BE2C (cell line): ENCODE measurements around the gene RAB39A.
"Not testable (repeated sequence)": the region's sequence is repeated elsewhere in the genome, so short reads cannot be mapped to it uniquely, and the experiment has no call there.

ENCODE experiments used
- DNase-seq: peaks from one replicate; pipeline ENCODE4 v3.0.0-alpha.2; 2020
- H3K27me3 ChIP-seq: fragments of 250-450 bp; sonication (Bioruptor Pico); 2 replicates; pipeline ENCODE4 v1.5.1; 2020; ENCODE audit warnings: mild to moderate bottlenecking
- H3K36me3 ChIP-seq: fragments of 250-450 bp; sonication (Bioruptor Pico); 2 replicates; pipeline ENCODE4 v1.5.1; 2020; ENCODE audit warnings: mild to moderate bottlenecking
- H3K4me1 ChIP-seq: fragments of 250-450 bp; sonication (Bioruptor Pico); 2 replicates; pipeline ENCODE4 v1.5.1; 2020
- H3K4me3 ChIP-seq: 2 replicates; pipeline ENCODE4 v1.5.1; 2011; ENCODE audit warnings: low read depth, low read length
- H3K9me3 ChIP-seq: fragments of 250-450 bp; sonication (Bioruptor Pico); 2 replicates; pipeline ENCODE4 v1.5.1; 2020
- TF ChIP-seq, protein P1 (sequence below): IDR thresholded peaks from 2 replicates; pipeline ENCODE4 v1.5.1; 2012; ENCODE audit warnings: mild to moderate bottlenecking, low read depth, low read length

The RAB39A gene

DNA sequence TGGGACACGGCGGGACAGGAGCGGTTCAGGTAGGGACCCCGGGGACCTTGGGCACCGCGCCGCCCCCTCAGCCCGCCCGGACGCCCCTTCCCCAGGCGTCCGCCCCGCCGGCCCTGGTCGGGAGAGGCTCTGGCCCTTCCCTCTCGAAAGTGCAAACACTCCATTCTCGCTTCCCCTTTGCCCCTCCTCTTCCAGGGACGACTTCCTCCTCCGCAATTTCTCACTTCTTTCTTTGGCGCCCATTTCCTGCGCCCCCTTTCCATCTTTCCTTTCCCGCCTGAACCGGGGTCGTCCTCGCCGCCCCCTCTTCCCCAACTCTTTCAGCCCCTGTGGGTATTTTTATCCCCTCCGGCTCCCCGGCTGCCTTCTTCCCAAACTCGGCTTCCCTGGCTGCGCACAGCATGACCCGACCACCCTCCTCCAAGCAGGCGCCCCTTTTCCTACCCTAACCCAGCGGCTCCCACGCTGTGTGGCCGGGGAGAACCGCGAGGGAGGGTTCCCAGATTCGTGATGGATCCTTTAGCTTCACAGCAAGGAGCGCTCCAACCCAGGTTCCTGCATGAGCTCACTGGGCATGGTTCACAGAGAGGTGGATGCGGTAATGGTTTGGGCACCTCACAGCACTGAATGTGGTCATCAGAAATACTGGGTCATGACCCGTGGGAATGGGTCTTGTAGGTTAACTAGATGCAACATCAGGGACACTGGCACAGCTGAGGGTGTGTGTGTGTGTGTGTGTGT, 689 bp downstream of the RAB39A start:
- no peaks in the 10 kb centered on the region; the same call in 1 of the 2 replicates for H3K4me1 ChIP-seq
- DNase-seq: peak; percentile 64

DNA sequence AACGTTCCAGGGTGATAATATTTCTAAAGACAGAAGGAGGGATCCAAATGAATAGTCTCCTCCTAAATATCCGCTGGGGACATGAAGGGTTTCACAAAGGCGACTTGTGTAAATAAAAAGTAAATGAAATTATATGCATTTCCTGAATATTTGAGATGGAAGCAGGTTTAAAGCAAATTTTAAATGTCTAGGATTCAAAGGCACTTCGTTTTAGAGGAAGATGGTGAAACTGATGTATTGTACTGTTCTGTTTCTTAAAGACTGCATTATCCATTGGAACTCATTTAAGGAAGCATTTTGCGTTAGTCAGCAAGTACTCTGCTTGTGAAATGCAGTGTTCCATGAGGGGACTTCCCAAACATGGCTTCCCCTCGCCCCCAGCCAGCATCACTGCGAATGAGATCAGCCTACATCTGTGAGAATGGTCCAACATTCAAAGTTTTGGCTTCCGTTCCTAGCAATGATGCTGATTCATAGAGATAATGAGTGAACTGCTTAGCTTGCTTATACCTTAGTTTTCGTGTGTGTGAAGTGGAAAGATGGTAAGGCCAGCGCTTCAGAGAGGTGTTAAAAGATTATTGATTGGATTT, 1.5 kb downstream of the RAB39A start:
- Histone ChIP-seq H3K4me1 (no peaks in the 10 kb centered on the region; the same call in 1 of the 2 replicates), H3K4me3 (peak overlapping the region; percentile 99), H3K9me3 (no peaks in the 10 kb centered on the region), H3K27me3 (no peaks in the 10 kb centered on the region), H3K36me3 (no peaks in the 10 kb centered on the region; the same call in none of the 2 replicates)
- TF ChIP-seq, protein P1, sequence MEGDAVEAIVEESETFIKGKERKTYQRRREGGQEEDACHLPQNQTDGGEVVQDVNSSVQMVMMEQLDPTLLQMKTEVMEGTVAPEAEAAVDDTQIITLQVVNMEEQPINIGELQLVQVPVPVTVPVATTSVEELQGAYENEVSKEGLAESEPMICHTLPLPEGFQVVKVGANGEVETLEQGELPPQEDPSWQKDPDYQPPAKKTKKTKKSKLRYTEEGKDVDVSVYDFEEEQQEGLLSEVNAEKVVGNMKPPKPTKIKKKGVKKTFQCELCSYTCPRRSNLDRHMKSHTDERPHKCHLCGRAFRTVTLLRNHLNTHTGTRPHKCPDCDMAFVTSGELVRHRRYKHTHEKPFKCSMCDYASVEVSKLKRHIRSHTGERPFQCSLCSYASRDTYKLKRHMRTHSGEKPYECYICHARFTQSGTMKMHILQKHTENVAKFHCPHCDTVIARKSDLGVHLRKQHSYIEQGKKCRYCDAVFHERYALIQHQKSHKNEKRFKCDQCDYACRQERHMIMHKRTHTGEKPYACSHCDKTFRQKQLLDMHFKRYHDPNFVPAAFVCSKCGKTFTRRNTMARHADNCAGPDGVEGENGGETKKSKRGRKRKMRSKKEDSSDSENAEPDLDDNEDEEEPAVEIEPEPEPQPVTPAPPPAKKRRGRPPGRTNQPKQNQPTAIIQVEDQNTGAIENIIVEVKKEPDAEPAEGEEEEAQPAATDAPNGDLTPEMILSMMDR: no peak
- DNase-seq: peak; percentile 44

More for the DNA sequence above, 689 bp downstream of the RAB39A start:
- Histone ChIP-seq H3K36me3 (no peaks in the 10 kb centered on the region; the same call in 1 of the 2 replicates), H3K27me3 (no peaks in the 10 kb centered on the region), H3K4me3 (peak overlapping the region; percentile 99), H3K9me3 (no peaks in the 10 kb centered on the region)
- TF ChIP-seq, protein P1: no peak

DNA sequence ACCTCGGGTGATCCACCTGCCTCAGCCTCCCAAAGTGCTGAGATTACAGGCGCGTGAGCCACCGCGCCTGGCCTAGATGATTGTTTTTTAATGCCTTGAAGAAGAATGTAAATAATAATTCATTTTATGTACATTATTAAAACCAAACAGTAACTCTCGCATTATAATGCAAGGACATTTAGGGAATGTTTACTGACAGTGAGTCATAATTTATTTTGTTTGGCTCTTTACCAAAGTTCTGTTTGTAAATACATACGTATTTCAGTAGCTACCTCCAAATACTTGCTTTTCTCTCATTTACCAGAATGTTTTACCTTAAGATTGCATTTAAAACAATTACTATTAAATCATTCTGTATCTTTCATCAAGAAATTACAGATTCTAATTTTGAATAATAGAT, 3.0 kb downstream of the RAB39A start:
- H3K9me3 ChIP-seq: no peaks in the 10 kb centered on the region
- H3K27me3 ChIP-seq: no peaks in the 10 kb centered on the region
- H3K36me3 ChIP-seq: peaks cover 5% of the 10 kb centered on the region
- no peak overlapping the region for H3K4me3 ChIP-seq
- TF ChIP-seq, protein P1: no peak
- DNase-seq: no peak
- peaks cover 3% of the 10 kb centered on the region for H3K4me1 ChIP-seq

DNA sequence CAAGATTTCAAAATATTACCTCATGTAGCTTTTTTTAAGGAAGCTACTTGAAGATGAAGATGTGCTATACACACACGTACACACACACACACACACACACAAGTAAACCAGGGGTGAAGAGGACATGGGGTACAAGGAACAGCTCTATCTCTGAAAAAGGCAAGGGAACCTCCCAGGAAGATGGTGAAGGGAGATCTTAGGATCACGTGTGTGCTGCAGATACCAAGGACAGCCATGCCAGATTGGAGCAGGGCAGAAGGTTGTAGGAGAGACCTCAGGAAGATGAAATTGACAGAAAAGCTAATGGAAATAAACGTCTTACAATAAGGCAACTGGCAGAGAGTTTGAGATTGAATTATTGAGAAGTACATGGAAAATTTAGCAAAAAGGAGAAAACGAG, 19.7 kb downstream of the RAB39A start:
- no peak overlapping the region for H3K4me3 ChIP-seq

DNA sequence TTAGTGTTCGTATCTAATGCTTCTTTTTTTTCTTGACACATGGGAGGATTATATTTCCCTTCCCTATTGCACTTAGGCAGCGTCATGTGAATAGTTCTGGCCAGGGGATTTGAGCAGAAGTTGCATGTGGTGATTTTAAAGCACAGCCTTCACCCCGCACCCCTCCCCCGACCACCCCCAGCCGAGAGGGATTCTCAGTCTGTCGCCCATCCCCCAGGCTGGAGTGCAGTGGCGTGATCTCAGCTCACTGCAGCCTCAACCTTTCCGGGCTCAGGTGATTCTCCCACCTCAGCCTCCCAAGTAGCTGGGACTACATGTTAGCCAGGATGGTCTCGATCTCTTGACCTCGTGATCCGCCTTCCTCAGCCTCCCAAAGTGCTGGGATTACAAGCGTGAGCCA, 20.1 kb downstream of the RAB39A start:
- not testable (repeated sequence) for DNase-seq, H3K9me3 ChIP-seq, H3K4me3 ChIP-seq, H3K27me3 ChIP-seq, H3K4me1 ChIP-seq
- peaks cover 22% of the 10 kb centered on the region for H3K36me3 ChIP-seq

More for the DNA sequence above, 19.7 kb downstream of the RAB39A start:
- Histone ChIP-seq H3K36me3 (peaks cover 23% of the 10 kb centered on the region), H3K27me3 (no peaks in the 10 kb centered on the region), H3K9me3 (no peaks in the 10 kb centered on the region; the same call in 1 of the 2 replicates), H3K4me1 (no peaks in the 10 kb centered on the region; the same call in 1 of the 2 replicates)
- TF ChIP-seq, protein P1: no peak
- no peak for DNase-seq

DNA sequence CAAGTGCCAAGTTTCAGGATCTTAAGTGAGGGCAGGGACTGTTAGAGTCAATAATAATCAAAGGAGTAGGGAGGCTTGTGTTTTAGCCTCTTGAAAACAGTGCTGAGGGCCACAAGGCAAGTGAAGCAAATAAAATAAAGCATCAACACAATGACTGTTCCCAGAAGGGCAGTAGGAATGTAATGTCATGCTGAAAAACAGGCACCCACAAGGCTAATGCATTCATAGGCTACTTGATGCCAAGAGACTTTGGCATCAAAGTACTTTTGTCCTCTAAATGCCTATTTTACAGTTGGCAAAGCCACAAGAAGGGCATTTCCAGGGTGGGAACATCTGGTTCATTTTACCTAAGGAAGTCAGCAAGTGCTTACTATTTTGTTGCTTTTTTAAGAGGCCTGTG, 22.9 kb downstream of the RAB39A start:
- Histone ChIP-seq H3K36me3 (peaks cover 7% of the 10 kb centered on the region), H3K9me3 (no peaks in the 10 kb centered on the region; the same call in 1 of the 2 replicates), H3K4me3 (no peak overlapping the region), H3K27me3 (no peaks in the 10 kb centered on the region), H3K4me1 (peaks cover 13% of the 10 kb centered on the region)
- no peak for DNase-seq
- TF ChIP-seq, protein P1: no peak
